ENCODE results near the gene UBXN10.

GRCh38 chr1:20198918-20199317 is 13.0 kb downstream of the UBXN10 start:
- TF ChIP-seq CTCF (IDR thresholded peaks at IDR 0.05; ENCODE audit: insufficient read depth, low read depth, low read length) (no peak), EZH2 (IDR thresholded peaks at IDR 0.05; ENCODE audit: insufficient read depth, low read length) (no peak)

All from astrocyte (in vitro differentiated cells and primary cell).